ENCODE results near the gene DVL2.

DNA sequence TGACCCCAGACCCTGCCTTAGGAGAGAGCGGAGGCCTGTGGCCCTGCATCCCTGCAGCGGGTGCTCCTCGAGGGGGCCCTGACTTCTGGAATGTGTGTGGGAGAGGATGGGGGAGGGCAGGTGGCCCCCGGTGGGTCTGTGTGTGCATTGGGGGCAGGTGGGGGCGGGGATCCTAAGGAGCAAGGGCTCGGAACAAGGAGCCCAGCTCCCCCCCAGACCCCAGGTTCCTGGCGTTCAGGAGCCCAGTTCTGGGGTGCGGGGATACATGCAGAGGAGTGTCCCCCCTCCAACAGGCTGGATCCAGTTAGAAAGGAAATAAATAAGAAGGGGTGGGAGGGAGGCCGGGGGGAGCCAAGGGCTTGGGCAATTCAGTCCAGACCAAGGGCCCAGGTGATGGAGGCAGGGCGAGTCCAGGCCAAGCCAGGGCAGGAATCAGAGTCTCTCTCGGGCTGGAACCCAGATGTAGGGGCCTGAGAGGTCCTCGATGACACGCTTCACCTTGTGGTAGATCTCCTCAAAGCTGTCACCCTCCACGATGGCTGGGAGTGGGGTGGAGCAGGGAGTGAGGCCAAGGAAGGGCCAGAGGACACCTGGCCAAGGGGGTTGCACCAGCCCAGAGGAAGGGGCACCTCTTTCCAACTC lies 43.9 kb downstream of the DVL2 start:
- TF ChIP-seq POLR2A (IDR thresholded peaks at IDR 0.05) = no peak
- TF ChIP-seq, protein P1, sequence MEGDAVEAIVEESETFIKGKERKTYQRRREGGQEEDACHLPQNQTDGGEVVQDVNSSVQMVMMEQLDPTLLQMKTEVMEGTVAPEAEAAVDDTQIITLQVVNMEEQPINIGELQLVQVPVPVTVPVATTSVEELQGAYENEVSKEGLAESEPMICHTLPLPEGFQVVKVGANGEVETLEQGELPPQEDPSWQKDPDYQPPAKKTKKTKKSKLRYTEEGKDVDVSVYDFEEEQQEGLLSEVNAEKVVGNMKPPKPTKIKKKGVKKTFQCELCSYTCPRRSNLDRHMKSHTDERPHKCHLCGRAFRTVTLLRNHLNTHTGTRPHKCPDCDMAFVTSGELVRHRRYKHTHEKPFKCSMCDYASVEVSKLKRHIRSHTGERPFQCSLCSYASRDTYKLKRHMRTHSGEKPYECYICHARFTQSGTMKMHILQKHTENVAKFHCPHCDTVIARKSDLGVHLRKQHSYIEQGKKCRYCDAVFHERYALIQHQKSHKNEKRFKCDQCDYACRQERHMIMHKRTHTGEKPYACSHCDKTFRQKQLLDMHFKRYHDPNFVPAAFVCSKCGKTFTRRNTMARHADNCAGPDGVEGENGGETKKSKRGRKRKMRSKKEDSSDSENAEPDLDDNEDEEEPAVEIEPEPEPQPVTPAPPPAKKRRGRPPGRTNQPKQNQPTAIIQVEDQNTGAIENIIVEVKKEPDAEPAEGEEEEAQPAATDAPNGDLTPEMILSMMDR (IDR thresholded peaks at IDR 0.05) = no peak
